ENCODE measurements around the gene TUBB4B. TPM values are rescaled to one million over a fixed set of nuclear protein-coding genes. Genes with fewer than 3 reads are reported as not detected.

Gene TUBB4B
- total and polyA plus RNA-seq, 2 experiments from 2014 or later, result 309 to 446 TPM

GRCh38 chr9:137293094-137293481, 52.0 kb downstream of the TUBB4B start:
- peaks cover 34% of the 10 kb centered on the region for H3K4me1 ChIP-seq (ENCODE audit: insufficient read depth)
- H4K20me1 ChIP-seq (ENCODE audit: insufficient read depth, poor library complexity, severe bottlenecking), result no peaks in the 10 kb centered on the region
- H3K27me3 ChIP-seq, result no peaks in the 10 kb centered on the region
- peak overlapping the region; percentile 96 for H3K27ac ChIP-seq
- WGBS (ENCODE audit: low lambda C conversion rate, missing lambda C conversion rate), result 73% methylated on average over 13 of the region's 15 CpGs
- TF ChIP-seq EZH2phosphoT487 (IDR thresholded peaks at IDR 0.05; ENCODE audit: low read depth, severe bottlenecking, unreplicated experiment), result no peak
- no peak for TF ChIP-seq EZH2 (IDR thresholded peaks at IDR 0.05; ENCODE audit: borderline replicate concordance)
- TF ChIP-seq CTCF (IDR thresholded peaks at IDR 0.05; ENCODE audit: poor library complexity), result no peak
- H3K9me3 ChIP-seq (ENCODE audit: low read depth), result no peaks in the 10 kb centered on the region
- no peaks in the 10 kb centered on the region for H3K79me2 ChIP-seq
- peak overlapping the region; percentile 59 for H3K4me2 ChIP-seq
- peak; percentile 16 for DNase-seq (ENCODE audit: low spot score)
- no peak overlapping the region for H3K4me3 ChIP-seq
- H3K9me2 ChIP-seq (replicated peaks; ENCODE audit: insufficient read depth), result no peaks in the 10 kb centered on the region
- no peak overlapping the region for H2AFZ ChIP-seq
- no peaks in the 10 kb centered on the region for H3K36me3 ChIP-seq (replicated peaks; ENCODE audit: insufficient read depth, low read depth)

Other genes starting within 250 kb of the TUBB4B start
- gene PAXX, start 248.9 kb upstream of the TUBB4B start, total RNA-seq, result 35.1 and 39.5 TPM in 2 replicates
- gene PAXX, start 248.9 kb upstream of the TUBB4B start, polyA plus RNA-seq, result 89.5 and 97.5 TPM in 2 replicates
- 6.6 and 9.9 TPM in 2 replicates for gene CLIC3, start 244.7 kb upstream of the TUBB4B start, total RNA-seq
- gene CLIC3, start 244.7 kb upstream of the TUBB4B start, polyA plus RNA-seq, result 45.0 and 63.5 TPM in 2 replicates
- gene ABCA2, start 213.1 kb upstream of the TUBB4B start, total RNA-seq, result 12.7 and 14.6 TPM in 2 replicates
- 15.6 and 21.8 TPM in 2 replicates for gene ABCA2, start 213.1 kb upstream of the TUBB4B start, polyA plus RNA-seq
- not detected in 2 replicates for gene FUT7, start 209.2 kb upstream of the TUBB4B start, total RNA-seq
- gene FUT7, start 209.2 kb upstream of the TUBB4B start, polyA plus RNA-seq, result 0.06 TPM in 1 of 2 replicates, not detected in the other
- 12.3 and 12.7 TPM in 2 replicates for gene NPDC1, start 195.1 kb upstream of the TUBB4B start, total RNA-seq
- 69.8 and 72.7 TPM in 2 replicates for gene NPDC1, start 195.1 kb upstream of the TUBB4B start, polyA plus RNA-seq
- 1.8 and 2.3 TPM in 2 replicates for gene ENTPD2, start 187.2 kb upstream of the TUBB4B start, total RNA-seq
- 1.1 and 3.2 TPM in 2 replicates for gene ENTPD2, start 187.2 kb upstream of the TUBB4B start, polyA plus RNA-seq
- gene SAPCD2, start 170.7 kb upstream of the TUBB4B start, total RNA-seq, result 4.6 and 7.5 TPM in 2 replicates
- gene SAPCD2, start 170.7 kb upstream of the TUBB4B start, polyA plus RNA-seq, result 4.8 and 5.6 TPM in 2 replicates
- 11.2 and 15.6 TPM in 2 replicates for gene UAP1L1, start 163.8 kb upstream of the TUBB4B start, total RNA-seq
- 39.1 and 40.1 TPM in 2 replicates for gene UAP1L1, start 163.8 kb upstream of the TUBB4B start, polyA plus RNA-seq
- gene MAN1B1, start 154.3 kb upstream of the TUBB4B start, total RNA-seq, result 54.6 and 60.8 TPM in 2 replicates
- 94.2 and 101 TPM in 2 replicates for gene MAN1B1, start 154.3 kb upstream of the TUBB4B start, polyA plus RNA-seq
- gene DPP7, start 126.6 kb upstream of the TUBB4B start, total RNA-seq, result 206 and 207 TPM in 2 replicates
- gene DPP7, start 126.6 kb upstream of the TUBB4B start, polyA plus RNA-seq, result 544 and 678 TPM in 2 replicates
- not detected in 2 replicates for gene GRIN1, start 102.1 kb upstream of the TUBB4B start, total RNA-seq
- gene GRIN1, start 102.1 kb upstream of the TUBB4B start, polyA plus RNA-seq, result not detected in 2 replicates
- gene LRRC26, start 71.2 kb upstream of the TUBB4B start, total RNA-seq, result 0.73 and 1.1 TPM in 2 replicates
- gene LRRC26, start 71.2 kb upstream of the TUBB4B start, polyA plus RNA-seq, result 0.89 and 2.6 TPM in 2 replicates
- gene TMEM210, start 69.2 kb upstream of the TUBB4B start, total RNA-seq, result not detected in 2 replicates
- not detected in 2 replicates for gene TMEM210, start 69.2 kb upstream of the TUBB4B start, polyA plus RNA-seq
- gene ANAPC2, start 52.7 kb upstream of the TUBB4B start, total RNA-seq, result 21.3 and 26.2 TPM in 2 replicates
- gene ANAPC2, start 52.7 kb upstream of the TUBB4B start, polyA plus RNA-seq, result 12.2 and 16.2 TPM in 2 replicates
- 74.3 and 82.2 TPM in 2 replicates for gene SSNA1, start 52.6 kb upstream of the TUBB4B start, total RNA-seq
- gene SSNA1, start 52.6 kb upstream of the TUBB4B start, polyA plus RNA-seq, result 128 and 137 TPM in 2 replicates
- 27.6 and 34.4 TPM in 2 replicates for gene TPRN, start 40.5 kb upstream of the TUBB4B start, total RNA-seq
- gene TPRN, start 40.5 kb upstream of the TUBB4B start, polyA plus RNA-seq, result 82.3 and 104 TPM in 2 replicates
- gene TMEM203, start 35.6 kb upstream of the TUBB4B start, total RNA-seq, result 37.6 and 43.5 TPM in 2 replicates
- gene TMEM203, start 35.6 kb upstream of the TUBB4B start, polyA plus RNA-seq, result 48.3 and 60.7 TPM in 2 replicates
- gene NDOR1, start 35.6 kb upstream of the TUBB4B start, total RNA-seq, result 4.4 and 7.8 TPM in 2 replicates
- 12.3 and 17.6 TPM in 2 replicates for gene NDOR1, start 35.6 kb upstream of the TUBB4B start, polyA plus RNA-seq
- 1.6 and 2.3 TPM in 2 replicates for gene RNF208, start 19.0 kb upstream of the TUBB4B start, total RNA-seq
- 3.3 and 6.6 TPM in 2 replicates for gene RNF208, start 19.0 kb upstream of the TUBB4B start, polyA plus RNA-seq
- 1.4 and 2.4 TPM in 2 replicates for gene CYSRT1, start 16.1 kb upstream of the TUBB4B start, total RNA-seq
- 2.1 and 4.3 TPM in 2 replicates for gene CYSRT1, start 16.1 kb upstream of the TUBB4B start, polyA plus RNA-seq
- 0.68 and 1.4 TPM in 2 replicates for gene RNF224, start 13.8 kb upstream of the TUBB4B start, total RNA-seq
- 0.88 and 1.1 TPM in 2 replicates for gene RNF224, start 13.8 kb upstream of the TUBB4B start, polyA plus RNA-seq
- gene SLC34A3, start 10.4 kb upstream of the TUBB4B start, total RNA-seq, result 1.8 and 2.7 TPM in 2 replicates
- gene SLC34A3, start 10.4 kb upstream of the TUBB4B start, polyA plus RNA-seq, result 2.1 and 4.7 TPM in 2 replicates
- gene STPG3, start 10.0 kb downstream of the TUBB4B start, total RNA-seq, result not detected in 2 replicates
- 1.5 and 2.5 TPM in 2 replicates for gene STPG3, start 10.0 kb downstream of the TUBB4B start, polyA plus RNA-seq
- gene NELFB, start 14.0 kb downstream of the TUBB4B start, total RNA-seq, result 36.4 and 41.4 TPM in 2 replicates
- 61.1 and 63.5 TPM in 2 replicates for gene NELFB, start 14.0 kb downstream of the TUBB4B start, polyA plus RNA-seq
- 13.7 and 14.4 TPM in 2 replicates for gene TOR4A, start 36.4 kb downstream of the TUBB4B start, total RNA-seq
- 8.0 and 10.1 TPM in 2 replicates for gene TOR4A, start 36.4 kb downstream of the TUBB4B start, polyA plus RNA-seq
- gene NRARP, start 61.0 kb downstream of the TUBB4B start, total RNA-seq, result 5.3 and 8.2 TPM in 2 replicates
- 13.1 and 18.7 TPM in 2 replicates for gene NRARP, start 61.0 kb downstream of the TUBB4B start, polyA plus RNA-seq
- gene EXD3, start 181.9 kb downstream of the TUBB4B start, total RNA-seq, result 7.3 and 11.8 TPM in 2 replicates
- gene EXD3, start 181.9 kb downstream of the TUBB4B start, polyA plus RNA-seq, result 21.6 and 24.9 TPM in 2 replicates
- gene NOXA1, start 182.1 kb downstream of the TUBB4B start, total RNA-seq, result 7.2 and 8.2 TPM in 2 replicates
- gene NOXA1, start 182.1 kb downstream of the TUBB4B start, polyA plus RNA-seq, result 12.5 and 13.9 TPM in 2 replicates
- 6.1 and 7.1 TPM in 2 replicates for gene ENTPD8, start 200.1 kb downstream of the TUBB4B start, total RNA-seq
- 14.2 and 16.5 TPM in 2 replicates for gene ENTPD8, start 200.1 kb downstream of the TUBB4B start, polyA plus RNA-seq
- gene NSMF, start 218.0 kb downstream of the TUBB4B start, total RNA-seq, result 37.2 and 39.5 TPM in 2 replicates
- gene NSMF, start 218.0 kb downstream of the TUBB4B start, polyA plus RNA-seq, result 51.6 and 54.7 TPM in 2 replicates

Data from hepatocyte (in vitro differentiated cells).